MM.1S (cell line): ENCODE measurements around the gene INPP4A.

Experiments used
- EZH2 ChIP-seq: fragments of 300-600 bp; sonication (generic); optimal IDR thresholded peaks from 2 replicates; pipeline ENCODE3; 2017; ENCODE audit warnings: low read depth, mild to moderate bottlenecking, antibody characterized with exemption, low read length, mixed read lengths
- EZH2phosphoT487 ChIP-seq: fragments of 300-600 bp; sonication (generic); IDR thresholded peaks from 2 replicates; pipeline ENCODE4 v1.6.1; 2018; ENCODE audit warnings: antibody characterized with exemption, low read length
- TF ChIP-seq, protein P1 (sequence below): fragments of 300-600 bp; sonication (generic); IDR thresholded peaks from 2 replicates; pipeline ENCODE4 v1.5.1; 2016; ENCODE audit warnings: antibody characterized with exemption, low read length, mixed read lengths

- TF ChIP-seq, protein P1, sequence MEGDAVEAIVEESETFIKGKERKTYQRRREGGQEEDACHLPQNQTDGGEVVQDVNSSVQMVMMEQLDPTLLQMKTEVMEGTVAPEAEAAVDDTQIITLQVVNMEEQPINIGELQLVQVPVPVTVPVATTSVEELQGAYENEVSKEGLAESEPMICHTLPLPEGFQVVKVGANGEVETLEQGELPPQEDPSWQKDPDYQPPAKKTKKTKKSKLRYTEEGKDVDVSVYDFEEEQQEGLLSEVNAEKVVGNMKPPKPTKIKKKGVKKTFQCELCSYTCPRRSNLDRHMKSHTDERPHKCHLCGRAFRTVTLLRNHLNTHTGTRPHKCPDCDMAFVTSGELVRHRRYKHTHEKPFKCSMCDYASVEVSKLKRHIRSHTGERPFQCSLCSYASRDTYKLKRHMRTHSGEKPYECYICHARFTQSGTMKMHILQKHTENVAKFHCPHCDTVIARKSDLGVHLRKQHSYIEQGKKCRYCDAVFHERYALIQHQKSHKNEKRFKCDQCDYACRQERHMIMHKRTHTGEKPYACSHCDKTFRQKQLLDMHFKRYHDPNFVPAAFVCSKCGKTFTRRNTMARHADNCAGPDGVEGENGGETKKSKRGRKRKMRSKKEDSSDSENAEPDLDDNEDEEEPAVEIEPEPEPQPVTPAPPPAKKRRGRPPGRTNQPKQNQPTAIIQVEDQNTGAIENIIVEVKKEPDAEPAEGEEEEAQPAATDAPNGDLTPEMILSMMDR: no peak
- TF ChIP-seq EZH2phosphoT487: no peak
- no peak for TF ChIP-seq EZH2
These were observed 62.8 kb downstream of the INPP4A start for GRCh38 chr2:98507461-98507860.
